NOMO-1 treated with dmso at 0.1 percent for 144 hours (cell line): ENCODE results near the gene ADAM23.

ENCODE experiments used
- DNase-seq: peaks from one replicate; lab custom pipeline; 2025; ENCODE audit not compliant: unreplicated experiment; lab: John Stamatoyannopoulos, UW

Gene ADAM23

GRCh38 chr2:206488623-206489022, 45.3 kb downstream of the ADAM23 start:
- DNase-seq: no peak

GRCh38 chr2:206494061-206494460, 50.7 kb downstream of the ADAM23 start:
- DNase-seq: no peak

GRCh38 chr2:206502729-206503128, 59.4 kb downstream of the ADAM23 start:
- DNase-seq: no peak

- no peak for DNase-seq
Observed at GRCh38 chr2:206511283-206511682, 68.0 kb downstream of the ADAM23 start.

- DNase-seq: no peak
Observed at GRCh38 chr2:206512999-206513398, 69.7 kb downstream of the ADAM23 start.

- DNase-seq: no peak
Observed at GRCh38 chr2:206515580-206515979, 72.2 kb downstream of the ADAM23 start.

- no peak for DNase-seq
Observed at GRCh38 chr2:206518997-206519396, 75.7 kb downstream of the ADAM23 start.

GRCh38 chr2:206520450-206520849, 77.1 kb downstream of the ADAM23 start:
- no peak for DNase-seq

GRCh38 chr2:206521115-206521514, 77.8 kb downstream of the ADAM23 start:
- DNase-seq: no peak

- DNase-seq: no peak
Observed at GRCh38 chr2:206521612-206522011, 78.3 kb downstream of the ADAM23 start.

GRCh38 chr2:206526416-206526815, 83.1 kb downstream of the ADAM23 start:
- no peak for DNase-seq

- no peak for DNase-seq
Observed at GRCh38 chr2:206527153-206527552, 83.8 kb downstream of the ADAM23 start.

GRCh38 chr2:206530727-206531126, 87.4 kb downstream of the ADAM23 start:
- no peak for DNase-seq

GRCh38 chr2:206531996-206532543, 88.7 kb downstream of the ADAM23 start:
- no peak for DNase-seq

GRCh38 chr2:206533977-206534376, 90.6 kb downstream of the ADAM23 start:
- no peak for DNase-seq

- DNase-seq: no peak
Observed at GRCh38 chr2:206535260-206535986, 92.1 kb downstream of the ADAM23 start.

- no peak for DNase-seq
Observed at GRCh38 chr2:206540757-206541156, 97.4 kb downstream of the ADAM23 start.

GRCh38 chr2:206543073-206543472, 99.7 kb downstream of the ADAM23 start:
- no peak for DNase-seq

GRCh38 chr2:206548383-206548782, 105.1 kb downstream of the ADAM23 start:
- no peak for DNase-seq

GRCh38 chr2:206555721-206556120, 112.4 kb downstream of the ADAM23 start:
- no peak for DNase-seq

- DNase-seq: no peak
Observed at GRCh38 chr2:206556357-206556949, 113.1 kb downstream of the ADAM23 start.

- DNase-seq: no peak
Observed at GRCh38 chr2:206557321-206557720, 114.0 kb downstream of the ADAM23 start.

- no peak for DNase-seq
Observed at GRCh38 chr2:206558492-206558891, 115.2 kb downstream of the ADAM23 start.
